ENCODE results near the gene PRKCH.

DNA sequence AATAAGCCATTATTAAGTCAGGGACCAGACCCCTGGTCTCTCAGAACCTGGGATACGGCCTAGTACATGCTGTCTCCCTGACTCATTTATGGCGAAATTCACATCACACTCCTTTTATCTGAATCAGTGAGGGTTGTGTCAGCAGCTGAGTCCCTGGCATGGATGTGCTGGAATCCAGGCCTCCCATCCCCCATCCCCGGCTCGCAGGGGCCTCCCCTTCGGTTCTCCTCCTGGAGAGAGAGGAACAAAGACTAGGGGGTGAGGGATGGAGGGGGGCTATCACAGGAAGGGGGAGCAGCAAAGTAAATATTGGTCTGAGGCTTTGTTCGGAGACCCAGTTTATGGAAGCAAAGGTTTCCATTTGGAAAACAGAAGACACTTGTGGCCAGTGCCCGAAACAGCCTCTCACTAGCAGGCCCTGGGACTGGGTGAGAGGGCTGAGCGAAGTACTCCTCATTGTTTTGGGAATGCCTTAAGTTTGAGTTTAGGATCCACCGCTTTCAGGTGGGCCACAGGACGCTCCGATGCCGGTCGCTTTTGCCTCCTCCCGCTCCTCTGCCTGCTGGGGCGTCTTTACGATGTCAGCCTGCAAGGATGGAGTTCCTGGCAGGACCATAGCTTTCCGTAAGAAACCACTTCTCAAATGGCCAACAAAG, 145.0 kb downstream of the PRKCH start:
- no peak for TF ChIP-seq EZH2phosphoT487 (IDR thresholded peaks at IDR 0.05; ENCODE audit: low read depth, severe bottlenecking, unreplicated experiment)
- TF ChIP-seq, protein P1, sequence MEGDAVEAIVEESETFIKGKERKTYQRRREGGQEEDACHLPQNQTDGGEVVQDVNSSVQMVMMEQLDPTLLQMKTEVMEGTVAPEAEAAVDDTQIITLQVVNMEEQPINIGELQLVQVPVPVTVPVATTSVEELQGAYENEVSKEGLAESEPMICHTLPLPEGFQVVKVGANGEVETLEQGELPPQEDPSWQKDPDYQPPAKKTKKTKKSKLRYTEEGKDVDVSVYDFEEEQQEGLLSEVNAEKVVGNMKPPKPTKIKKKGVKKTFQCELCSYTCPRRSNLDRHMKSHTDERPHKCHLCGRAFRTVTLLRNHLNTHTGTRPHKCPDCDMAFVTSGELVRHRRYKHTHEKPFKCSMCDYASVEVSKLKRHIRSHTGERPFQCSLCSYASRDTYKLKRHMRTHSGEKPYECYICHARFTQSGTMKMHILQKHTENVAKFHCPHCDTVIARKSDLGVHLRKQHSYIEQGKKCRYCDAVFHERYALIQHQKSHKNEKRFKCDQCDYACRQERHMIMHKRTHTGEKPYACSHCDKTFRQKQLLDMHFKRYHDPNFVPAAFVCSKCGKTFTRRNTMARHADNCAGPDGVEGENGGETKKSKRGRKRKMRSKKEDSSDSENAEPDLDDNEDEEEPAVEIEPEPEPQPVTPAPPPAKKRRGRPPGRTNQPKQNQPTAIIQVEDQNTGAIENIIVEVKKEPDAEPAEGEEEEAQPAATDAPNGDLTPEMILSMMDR (IDR thresholded peaks at IDR 0.05; ENCODE audit: poor library complexity), result no peak

All from hepatocyte (in vitro differentiated cells).